ENCODE measurements around the gene DMRT1. TPM values are rescaled to one million over a fixed set of nuclear protein-coding genes. Genes with fewer than 3 reads are reported as not detected.

Gene DMRT1
- total RNA-seq, 1 experiment from 2014 or later, result 0.47 TPM

- TF ChIP-seq ZBTB33 (IDR thresholded peaks at IDR 0.05; ENCODE audit: extremely low read depth, insufficient replicate concordance, low read length) (no peak), SP1 (IDR thresholded peaks at IDR 0.05; ENCODE audit: low read depth) (no peak), ELF1 (IDR thresholded peaks at IDR 0.05; ENCODE audit: borderline replicate concordance, low read depth) (no peak), ZNF274 (IDR thresholded peaks at IDR 0.05; ENCODE audit: low read depth, low read length) (no peak)
- TF ChIP-seq, protein P1, sequence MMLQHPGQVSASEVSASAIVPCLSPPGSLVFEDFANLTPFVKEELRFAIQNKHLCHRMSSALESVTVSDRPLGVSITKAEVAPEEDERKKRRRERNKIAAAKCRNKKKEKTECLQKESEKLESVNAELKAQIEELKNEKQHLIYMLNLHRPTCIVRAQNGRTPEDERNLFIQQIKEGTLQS (IDR thresholded peaks at IDR 0.05), result no peak
Measured at GRCh38 chr9:980640-981039, 139.1 kb downstream of the DMRT1 start (continued).

GRCh38 chr9:981491-981898, 140.0 kb downstream of the DMRT1 start:
- intact Hi-C loops (cut with micrococcal nuclease), result no loop called here
- Histone ChIP-seq H3K9me2 (ENCODE audit: insufficient read depth) (no peaks in the 10 kb centered on the region), H2AFZ (ENCODE audit: low read depth, low read length, poor library complexity, severe bottlenecking) (no peak overlapping the region), H3K36me3 (ENCODE audit: control insufficient read depth in 1 of 2, insufficient read depth in 2 of 2, low read length in 2 of 2) (no peaks in the 10 kb centered on the region), H3K27me3 (ENCODE audit: insufficient read depth, low read length) (peaks cover 6% of the 10 kb centered on the region), H3K9ac (ENCODE audit: low read length) (no peak overlapping the region), H3K79me2 (ENCODE audit: insufficient read depth, low read length) (no peaks in the 10 kb centered on the region), H3K9me3 (ENCODE audit: control insufficient read depth in 1 of 2, insufficient read depth in 1 of 2, low read depth in 1 of 2, low read length in 2 of 2) (no peaks in the 10 kb centered on the region), H3K4me1 (ENCODE audit: control insufficient read depth in 1 of 2, insufficient read depth in 2 of 2, low read length in 2 of 2) (no peaks in the 10 kb centered on the region), H3K4me3 (replicated peaks in 1 of 2; ENCODE audit: low read depth in 1 of 2, low read length in 2 of 2) (no peak overlapping the region), H3K4me2 (ENCODE audit: low read length) (no peak overlapping the region), H4K20me1 (ENCODE audit: insufficient read depth) (no peaks in the 10 kb centered on the region), H3K27ac (ENCODE audit: low read depth, low read length) (no peak overlapping the region)
- BruUV-seq (replicated peaks), result no TSS peak
- ChIA-PET CTCF (no interaction called here), RAD21 (ENCODE audit: low non-redundant PET in 1 of 2, low total read pairs in 2 of 2, uncharacterized antibody in 2 of 2, unreplicated experiment in 2 of 2) (no interaction called here), POLR2A (interaction anchor here (0.6 kb wide), 1 partner anchor 1150 kb away, joined by 3 read pairs; no protein-coding TSS in a partner anchor)
- ATAC-seq, result no peak
- TF ChIP-seq RAD21 (IDR thresholded peaks at IDR 0.05; ENCODE audit: low read depth) (no peak), ZFX (IDR thresholded peaks at IDR 0.05) (no peak), EZH2phosphoT487 (IDR thresholded peaks at IDR 0.05; ENCODE audit: borderline replicate concordance) (no peak), POLR2A (IDR thresholded peaks at IDR 0.05; ENCODE audit: borderline replicate concordance, extremely low read depth, insufficient read depth, insufficient read length) (no peak)
- TF ChIP-seq, protein P2, sequence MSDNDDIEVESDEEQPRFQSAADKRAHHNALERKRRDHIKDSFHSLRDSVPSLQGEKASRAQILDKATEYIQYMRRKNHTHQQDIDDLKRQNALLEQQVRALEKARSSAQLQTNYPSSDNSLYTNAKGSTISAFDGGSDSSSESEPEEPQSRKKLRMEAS (IDR thresholded peaks at IDR 0.05), result no peak
- no peak for DNase-seq (ENCODE audit: low read depth, low spot score)
